ENCODE results near the gene MFSD6.

MFSD6 gene

GRCh38 chr2:190376083-190376482, 32.1 kb upstream of the MFSD6 start:
- H3K27ac ChIP-seq, result no peak overlapping the region

DNA sequence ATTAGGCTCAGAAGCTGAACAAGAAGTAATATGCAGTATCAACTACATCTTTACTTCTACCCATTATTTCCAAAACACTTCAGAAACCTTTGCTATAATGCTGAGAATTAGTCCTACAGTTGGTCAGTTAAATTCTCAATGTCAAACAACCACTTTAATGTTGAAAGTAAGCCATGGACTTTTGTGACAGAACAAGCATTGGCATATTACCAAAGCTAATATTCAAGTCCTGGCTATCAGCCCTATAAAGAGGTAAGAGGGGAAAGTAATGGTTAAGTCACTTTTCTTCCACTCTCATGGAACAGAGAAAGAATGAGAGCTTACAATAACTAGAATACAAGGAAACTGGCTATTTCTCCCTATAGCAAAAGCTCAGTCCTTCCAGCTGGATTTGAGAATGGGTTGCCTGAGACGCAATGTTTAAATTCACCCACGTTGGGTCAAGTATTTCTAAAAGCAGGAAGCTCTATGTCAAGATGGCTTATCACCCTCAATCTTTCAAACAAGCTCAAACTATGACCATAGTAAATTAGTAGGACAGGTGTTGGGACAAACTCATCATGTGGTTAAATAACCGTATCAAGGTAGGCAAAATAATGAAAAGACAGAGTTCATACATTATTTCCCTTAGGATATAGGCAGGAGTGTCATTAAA, 31.4 kb upstream of the MFSD6 start:
- Histone ChIP-seq H3K4me3 (ENCODE audit: low read depth in 1 of 2, low read length in 1 of 2) (no peak overlapping the region), H3K27me3 (no peaks in the 10 kb centered on the region), H3K27ac (no peak overlapping the region), H3K9me3 (no peaks in the 10 kb centered on the region), H3K4me1 (ENCODE audit: control insufficient read depth in 1 of 2, insufficient read depth in 1 of 2, low read depth in 1 of 2, low read length in 1 of 2) (no peaks in the 10 kb centered on the region), H3K36me3 (no peaks in the 10 kb centered on the region)
- TF ChIP-seq CTCF (IDR thresholded peaks at IDR 0.05), result no peak

More at GRCh38 chr2:190376083-190376482, 32.1 kb upstream of the MFSD6 start:
- H3K4me3 ChIP-seq (ENCODE audit: low read depth in 1 of 2, low read length in 1 of 2), result no peak overlapping the region
- no peaks in the 10 kb centered on the region for H3K4me1 ChIP-seq (ENCODE audit: control insufficient read depth in 1 of 2, insufficient read depth in 1 of 2, low read depth in 1 of 2, low read length in 1 of 2)
- H3K9me3 ChIP-seq, result no peaks in the 10 kb centered on the region
- no peak for TF ChIP-seq CTCF (IDR thresholded peaks at IDR 0.05)
- H3K36me3 ChIP-seq, result peaks cover 6% of the 10 kb centered on the region
- no peaks in the 10 kb centered on the region for H3K27me3 ChIP-seq

GRCh38 chr2:190378880-190379237, 29.3 kb upstream of the MFSD6 start:
- no peak for TF ChIP-seq CTCF (IDR thresholded peaks at IDR 0.05)
- Histone ChIP-seq H3K36me3 (no peaks in the 10 kb centered on the region), H3K27ac (no peak overlapping the region), H3K4me3 (ENCODE audit: low read depth in 1 of 2, low read length in 1 of 2) (no peak overlapping the region), H3K4me1 (ENCODE audit: control insufficient read depth in 1 of 2, insufficient read depth in 1 of 2, low read depth in 1 of 2, low read length in 1 of 2) (no peaks in the 10 kb centered on the region), H3K9me3 (no peaks in the 10 kb centered on the region), H3K27me3 (no peaks in the 10 kb centered on the region)

DNA sequence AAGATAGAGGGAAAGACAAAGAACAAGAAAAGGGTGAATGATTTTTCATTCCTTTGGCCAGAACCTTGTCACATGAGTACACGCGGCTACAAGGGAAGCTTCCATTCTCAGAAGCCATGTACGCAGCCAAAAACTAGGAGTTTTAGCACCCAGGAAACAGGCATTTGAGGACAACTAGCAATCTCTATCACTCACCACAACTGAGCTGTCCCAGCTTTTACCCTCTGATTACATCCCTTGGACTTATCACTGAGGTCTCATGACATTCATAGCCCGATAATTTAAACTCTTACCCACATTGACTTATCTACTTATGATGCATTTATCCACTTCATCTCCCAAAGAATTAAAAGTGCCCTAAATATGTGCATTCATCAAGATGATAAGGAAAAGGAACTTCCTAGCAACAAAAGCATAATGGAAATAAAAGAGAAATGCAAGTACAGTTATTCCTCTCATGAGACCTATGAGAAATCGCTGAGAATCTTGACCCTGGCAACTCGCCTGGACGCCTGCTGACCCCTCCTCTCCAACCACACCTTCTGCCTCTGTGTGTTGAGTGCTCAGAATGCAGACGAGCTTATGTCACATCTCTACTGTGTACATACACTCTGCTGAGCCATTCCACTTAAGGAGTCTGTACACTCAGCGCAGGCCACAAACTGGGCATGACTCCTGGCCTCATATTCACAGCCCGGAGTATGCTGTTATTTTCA, 28.7 kb upstream of the MFSD6 start:
- TF ChIP-seq CTCF (IDR thresholded peaks at IDR 0.05), result no peak
- Histone ChIP-seq H3K27ac (no peak overlapping the region), H3K9me3 (no peaks in the 10 kb centered on the region), H3K27me3 (no peaks in the 10 kb centered on the region), H3K36me3 (no peaks in the 10 kb centered on the region), H3K4me1 (ENCODE audit: control insufficient read depth in 1 of 2, insufficient read depth in 1 of 2, low read depth in 1 of 2, low read length in 1 of 2) (no peaks in the 10 kb centered on the region), H3K4me3 (ENCODE audit: low read depth in 1 of 2, low read length in 1 of 2) (no peak overlapping the region)

- Histone ChIP-seq H3K27ac (no peak overlapping the region), H3K9me3 (no peaks in the 10 kb centered on the region), H3K4me3 (ENCODE audit: low read depth in 1 of 2, low read length in 1 of 2) (no peak overlapping the region), H3K27me3 (no peaks in the 10 kb centered on the region), H3K36me3 (no peaks in the 10 kb centered on the region), H3K4me1 (ENCODE audit: control insufficient read depth in 1 of 2, insufficient read depth in 1 of 2, low read depth in 1 of 2, low read length in 1 of 2) (no peaks in the 10 kb centered on the region)
- TF ChIP-seq CTCF (IDR thresholded peaks at IDR 0.05), result no peak
Measured at GRCh38 chr2:190380962-190381412, 27.2 kb upstream of the MFSD6 start.

Measured in neutrophil (primary cell).